OCI-LY3 (cell line): ENCODE data around the gene CFAP91.

ENCODE experiments used
- H2AFZ ChIP-seq: fragments of 200-600, 300-600 bp; shearing (Covaris generic); 2 replicates; pipeline ENCODE4 v1.6.0; 2014; ENCODE audit warnings: antibody characterized with exemption, low read depth, low read length
- H3K27ac ChIP-seq: fragments of 200-600, 300-600 bp; sonication (generic); 2 replicates; pipeline ENCODE4 v1.5.1; 2014; ENCODE audit warnings: mild to moderate bottlenecking, low read length, moderate library complexity, mixed read lengths
- H3K27me3 ChIP-seq: fragments of 200-600, 300-600 bp; sonication (generic); 2 replicates; pipeline ENCODE4 v1.6.1; 2014; ENCODE audit warnings: low read depth, low read length, mixed read lengths
- H3K36me3 ChIP-seq: fragments of 200-600, 300-600 bp; sonication (generic); replicated peaks from 2 replicates; pipeline ENCODE3; 2014; ENCODE audit warnings: low read depth, low read length, mixed read lengths
- H3K4me1 ChIP-seq: fragments of 300-600, 200-600 bp; sonication (generic); 2 replicates; pipeline ENCODE4 v1.6.1; 2014; ENCODE audit warnings: low read length, mixed read lengths
- H3K4me2 ChIP-seq: fragments of 200-600, 300-600 bp; sonication (generic); 2 replicates; pipeline ENCODE4 v1.6.1; 2014; ENCODE audit warnings: low read length, mixed read lengths
- H3K4me3 ChIP-seq: fragments of 300-600, 200-600 bp; sonication (generic); 2 replicates; pipeline ENCODE4 v1.5.1; 2014; ENCODE audit warnings: antibody characterized with exemption, mild to moderate bottlenecking, low read length, moderate library complexity
- H3K79me2 ChIP-seq: fragments of 300-600, 200-600 bp; shearing (Covaris generic); 2 replicates; pipeline ENCODE4 v1.6.1; 2014; ENCODE audit warnings: mild to moderate bottlenecking, low read length, mixed read lengths
- H3K9ac ChIP-seq: fragments of 300-600, 200-600 bp; shearing (Covaris generic); 2 replicates; pipeline ENCODE4 v1.6.0; 2014; ENCODE audit warnings: mild to moderate bottlenecking, low read length, moderate library complexity
- H3K9me3 ChIP-seq: fragments of 200-600, 300-600 bp; shearing (Covaris generic); 2 replicates; pipeline ENCODE4 v1.6.1; 2014; ENCODE audit warnings: low read length, mixed read lengths; ENCODE audit not compliant: insufficient read depth
- H4K20me1 ChIP-seq: fragments of 200-600, 300-600 bp; sonication (generic); 2 replicates; pipeline ENCODE4 v1.6.1; 2016; ENCODE audit warnings: low read length, mixed read lengths; ENCODE audit not compliant: insufficient read depth
- CTCF ChIP-seq: fragments of 200-600, 300-600 bp; sonication (generic); IDR thresholded peaks from 2 replicates; pipeline ENCODE4 v1.5.1; 2014; ENCODE audit warnings: antibody characterized with exemption, low read length, low read depth
- EZH2phosphoT487 ChIP-seq: fragments of 200-600 bp; shearing (Covaris generic); IDR thresholded peaks from 2 replicates; pipeline ENCODE4 v1.6.1; 2018; ENCODE audit warnings: antibody characterized with exemption, mixed run types, low read depth

Gene CFAP91

GRCh38 chr3:119751423-119751822 is 48.6 kb downstream of the CFAP91 start:
- Histone ChIP-seq H3K9ac (no peak overlapping the region), H3K27ac (no peak overlapping the region)

More at GRCh38 chr3:119751423-119751822, 48.6 kb downstream of the CFAP91 start:
- Histone ChIP-seq H3K27me3 (no peaks in the 10 kb centered on the region), H3K79me2 (no peaks in the 10 kb centered on the region), H3K36me3 (peaks cover 19% of the 10 kb centered on the region), H4K20me1 (no peaks in the 10 kb centered on the region), H3K4me2 (no peak overlapping the region), H3K9me3 (no peaks in the 10 kb centered on the region), H3K4me1 (no peaks in the 10 kb centered on the region), H3K4me3 (no peak overlapping the region), H2AFZ (no peak overlapping the region)
- no peak for TF ChIP-seq CTCF
- no peak for TF ChIP-seq EZH2phosphoT487
